Neural cell (in vitro differentiated cells): ENCODE data around the gene C1GALT1.

Source experiments
- CTCF ChIP-seq: fragments of 450-650 bp; IDR thresholded peaks from 2 replicates; pipeline ENCODE4 v1.5.1; 2014; ENCODE audit warnings: antibody characterized with exemption, mild to moderate bottlenecking, moderate library complexity; ENCODE audit not compliant: poor library complexity, severe bottlenecking
- EP300 ChIP-seq: fragments of 450-650 bp; conservative IDR thresholded peaks from 2 replicates; pipeline ENCODE4 v1.6.1; 2014; ENCODE audit warnings: antibody characterized with exemption, mild to moderate bottlenecking, moderate library complexity; ENCODE audit not compliant: poor library complexity, severe bottlenecking
- EZH2 ChIP-seq: fragments of 200-600, 300-800 bp; shearing (Covaris generic), sonication (generic); IDR thresholded peaks from 2 replicates; pipeline ENCODE4 v1.6.1; 2014; ENCODE audit warnings: antibody characterized with exemption, low read length, borderline replicate concordance, mild to moderate bottlenecking; ENCODE audit not compliant: insufficient read depth, poor library complexity, severe bottlenecking
- MXI1 ChIP-seq: fragments of 450-650 bp; conservative IDR thresholded peaks from 2 replicates; pipeline ENCODE4 v1.6.1; 2014; ENCODE audit warnings: antibody characterized with exemption, mild to moderate bottlenecking; ENCODE audit not compliant: poor library complexity, severe bottlenecking
- POLR2AphosphoS5 ChIP-seq: IDR thresholded peaks from 2 replicates; pipeline ENCODE4 v1.6.1; 2012
- RAD21 ChIP-seq: fragments of 450-650 bp; conservative IDR thresholded peaks from 2 replicates; pipeline ENCODE4 v1.6.1; 2014; ENCODE audit warnings: antibody characterized with exemption, mild to moderate bottlenecking, moderate library complexity
- SMC3 ChIP-seq: fragments of 450-650 bp; conservative IDR thresholded peaks from 2 replicates; pipeline ENCODE4 v1.6.1; 2014; ENCODE audit warnings: antibody characterized with exemption, mild to moderate bottlenecking, moderate library complexity; ENCODE audit not compliant: poor library complexity
- TAF1 ChIP-seq: IDR thresholded peaks from 2 replicates; pipeline ENCODE4 v1.6.1; 2012; ENCODE audit warnings: low read depth

GRCh38 chr7:7156663-7157062 lies 25.7 kb upstream of the C1GALT1 start:
- TF ChIP-seq CTCF (no peak), MXI1 (no peak), EP300 (no peak), EZH2 (no peak), POLR2AphosphoS5 (no peak), TAF1 (no peak), SMC3 (no peak), RAD21 (no peak)
